Right lobe of liver (tissue), 4 donors: ENCODE data around the gene ALMS1.

Source experiments
- POLR2A ChIP-seq: fragments of 450-650 bp; IDR thresholded peaks from one replicate; pipeline ENCODE4 v1.6.1; 2017; ENCODE audit warnings: antibody characterized with exemption, mild to moderate bottlenecking
- TF ChIP-seq, protein P1 (sequence below), 4 donors: fragments of 200-600 bp in 3 of 4; fragments of 450-650 bp in 1 of 4; IDR thresholded peaks; one replicate each; pipeline versions ENCODE4 v1.5.1 to v1.8.0; 2016 to 2022; ENCODE audit warnings: antibody characterized with exemption in 4 of 4, mild to moderate bottlenecking in 2 of 4
- donor health status: DM: no; HTN: no; CAD: no.
- donor health status: DM: no; HTN: no; CAD: no.
- donor health status: DM: no; HTN: yes; CAD: no.

DNA sequence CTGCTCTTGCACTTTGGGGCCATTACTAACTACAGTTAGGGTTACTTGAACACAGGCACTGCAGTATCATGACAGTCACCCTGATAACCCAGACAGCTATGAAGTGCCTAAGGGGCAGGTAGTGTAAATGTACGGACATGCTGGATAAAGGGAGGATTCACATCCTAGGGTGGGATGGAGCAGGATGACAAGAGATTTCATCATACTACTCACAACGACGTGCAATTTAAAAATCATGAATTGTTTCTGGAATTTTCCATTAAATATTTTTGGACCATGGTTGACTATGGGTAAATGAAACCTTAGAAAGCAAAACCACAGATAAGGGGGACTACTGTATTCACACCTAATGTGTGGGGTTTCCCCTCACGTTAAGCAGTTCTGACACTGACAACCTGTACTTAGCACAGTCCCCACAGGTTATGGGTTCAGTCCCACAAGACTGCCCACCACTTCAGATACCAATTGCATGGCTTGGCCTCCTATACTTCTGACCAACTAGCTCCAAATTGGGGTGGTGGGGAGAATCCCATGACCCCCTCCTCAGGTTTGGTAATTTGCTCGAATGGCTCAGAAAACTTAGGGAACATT is 180.7 kb downstream of the ALMS1 start:
- TF ChIP-seq, protein P1, sequence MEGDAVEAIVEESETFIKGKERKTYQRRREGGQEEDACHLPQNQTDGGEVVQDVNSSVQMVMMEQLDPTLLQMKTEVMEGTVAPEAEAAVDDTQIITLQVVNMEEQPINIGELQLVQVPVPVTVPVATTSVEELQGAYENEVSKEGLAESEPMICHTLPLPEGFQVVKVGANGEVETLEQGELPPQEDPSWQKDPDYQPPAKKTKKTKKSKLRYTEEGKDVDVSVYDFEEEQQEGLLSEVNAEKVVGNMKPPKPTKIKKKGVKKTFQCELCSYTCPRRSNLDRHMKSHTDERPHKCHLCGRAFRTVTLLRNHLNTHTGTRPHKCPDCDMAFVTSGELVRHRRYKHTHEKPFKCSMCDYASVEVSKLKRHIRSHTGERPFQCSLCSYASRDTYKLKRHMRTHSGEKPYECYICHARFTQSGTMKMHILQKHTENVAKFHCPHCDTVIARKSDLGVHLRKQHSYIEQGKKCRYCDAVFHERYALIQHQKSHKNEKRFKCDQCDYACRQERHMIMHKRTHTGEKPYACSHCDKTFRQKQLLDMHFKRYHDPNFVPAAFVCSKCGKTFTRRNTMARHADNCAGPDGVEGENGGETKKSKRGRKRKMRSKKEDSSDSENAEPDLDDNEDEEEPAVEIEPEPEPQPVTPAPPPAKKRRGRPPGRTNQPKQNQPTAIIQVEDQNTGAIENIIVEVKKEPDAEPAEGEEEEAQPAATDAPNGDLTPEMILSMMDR (IDR thresholded peaks at IDR 0.05), result no peak
- no peak for TF ChIP-seq POLR2A
